GM23338 (cell line): ENCODE data around the gene ACAD8. TPM values are rescaled to one million over a fixed set of nuclear protein-coding genes. Genes with fewer than 3 reads are reported as not detected.

Experiments
- ATAC-seq: fragments of 200-7000 bp; cut with Tn5 transposase; 3 replicates; pipeline ENCODE4 v1.9.1; 2020
- DNase-seq: peaks from one replicate; pipeline ENCODE4 v3.0.0-alpha.2; 2015; ENCODE audit warnings: low spot score
- H2AFZ ChIP-seq: fragments of 200-600 bp; sonication (generic); 2 replicates; pipeline ENCODE4 v1.8.0; 2016; ENCODE audit warnings: antibody characterized with exemption, mild to moderate bottlenecking, moderate library complexity
- H3F3A ChIP-seq: fragments of 200-600 bp; sonication (generic); replicated peaks from 2 replicates; pipeline ENCODE4 v1.8.0; 2017; ENCODE audit warnings: antibody characterized with exemption, mixed run types, low read depth
- H3K27ac ChIP-seq: fragments of 200-600 bp; sonication (generic); 2 replicates; pipeline ENCODE4 v1.6.1; 2016; ENCODE audit warnings: low read depth
- H3K27me3 ChIP-seq: fragments of 200-600 bp; sonication (generic); 2 replicates; pipeline ENCODE4 v1.8.0; 2016; ENCODE audit warnings: mild to moderate bottlenecking, mixed run types, moderate library complexity; ENCODE audit not compliant: insufficient read depth
- H3K36me3 ChIP-seq: fragments of 200-600 bp; sonication (generic); 2 replicates; pipeline ENCODE4 v1.8.0; 2016; ENCODE audit warnings: mild to moderate bottlenecking; ENCODE audit not compliant: insufficient read depth
- H3K4me1 ChIP-seq: fragments of 200-600 bp; sonication (generic); 2 replicates; pipeline ENCODE4 v1.8.0; 2016; ENCODE audit warnings: mild to moderate bottlenecking, moderate library complexity; ENCODE audit not compliant: insufficient read depth
- H3K4me2 ChIP-seq: fragments of 200-600 bp; sonication (generic); 2 replicates; pipeline ENCODE4 v1.7.1; 2017; ENCODE audit warnings: mixed run types
- H3K4me3 ChIP-seq: fragments of 200-600 bp; sonication (generic); 2 replicates; pipeline ENCODE4 v1.6.1; 2016; ENCODE audit warnings: mixed run types
- H3K79me2 ChIP-seq: fragments of 200-600 bp; sonication (generic); replicated peaks from 2 replicates; pipeline ENCODE4 v1.8.0; 2017; ENCODE audit warnings: mild to moderate bottlenecking; ENCODE audit not compliant: insufficient read depth
- H3K9me2 ChIP-seq: fragments of 200-600 bp; sonication (generic); 2 replicates; pipeline ENCODE4 v1.8.0; 2017; ENCODE audit not compliant: insufficient read depth
- H4K20me1 ChIP-seq: fragments of 200-600 bp; sonication (generic); replicated peaks from 2 replicates; pipeline ENCODE4 v1.8.0; 2017; ENCODE audit warnings: mild to moderate bottlenecking; ENCODE audit not compliant: insufficient read depth
- H3K27ac Mint-ChIP-seq: 2 replicates; pipeline ENCODE4 v1.8.0; 2020; ENCODE audit warnings: inconsistent platforms, mild to moderate bottlenecking, moderate library complexity, mixed read lengths
- H3K27me3 Mint-ChIP-seq: 3 replicates; pipeline ENCODE4 v1.8.0; 2022; ENCODE audit warnings: low read depth, mild to moderate bottlenecking, moderate library complexity, mixed read lengths, inconsistent platforms; ENCODE audit not compliant: insufficient read depth, poor library complexity
- H3K36me3 Mint-ChIP-seq: 3 replicates; pipeline ENCODE4 v1.8.0; 2021; ENCODE audit warnings: low read depth, mild to moderate bottlenecking, inconsistent platforms, moderate library complexity, mixed read lengths
- H3K4me1 Mint-ChIP-seq: 3 replicates; pipeline ENCODE4 v1.8.0; 2020; ENCODE audit warnings: mild to moderate bottlenecking, inconsistent platforms, mixed read lengths
- H3K4me3 Mint-ChIP-seq: 3 replicates; pipeline ENCODE4 v1.8.0; 2021; ENCODE audit warnings: moderate library complexity, mild to moderate bottlenecking, inconsistent platforms, mixed read lengths
- H3K9me3 Mint-ChIP-seq: 3 replicates; pipeline ENCODE4 v1.8.0; 2020; ENCODE audit warnings: moderate library complexity, mild to moderate bottlenecking, inconsistent platforms, mixed read lengths
- CREB1 ChIP-seq: fragments of 250-450 bp; sonication (Bioruptor Pico); IDR thresholded peaks from 2 replicates; pipeline ENCODE4 v1.5.0; 2020; ENCODE audit warnings: low read depth, mild to moderate bottlenecking, moderate library complexity
- ETS1 ChIP-seq: IDR thresholded peaks from 2 replicates; pipeline ENCODE4 v1.6.1; 2016; ENCODE audit warnings: antibody characterized with exemption
- EZH2 ChIP-seq: fragments of 200-600 bp; sonication (generic); IDR thresholded peaks from one replicate; pipeline ENCODE4 v1.8.0; 2017; ENCODE audit warnings: antibody characterized with exemption, mild to moderate bottlenecking, low read depth; ENCODE audit not compliant: unreplicated experiment
- EZH2phosphoT487 ChIP-seq: fragments of 200-600 bp; sonication (generic); IDR thresholded peaks from one replicate; pipeline ENCODE4 v1.8.1; 2018; ENCODE audit warnings: antibody characterized with exemption; ENCODE audit not compliant: unreplicated experiment
- NANOG ChIP-seq: IDR thresholded peaks from 2 replicates; pipeline ENCODE4 v1.6.1; 2016; ENCODE audit warnings: antibody characterized with exemption, borderline replicate concordance
- POLR2AphosphoS5 ChIP-seq: IDR thresholded peaks from 2 replicates; pipeline ENCODE4 v1.6.1; 2016; ENCODE audit warnings: antibody characterized with exemption, low read depth
- ZNF114 ChIP-seq: fragments of 250-450 bp; sonication (Bioruptor Pico); IDR thresholded peaks from 2 replicates; pipeline ENCODE4 v1.5.0; 2020; ENCODE audit warnings: mild to moderate bottlenecking, moderate library complexity
- ZNF331 ChIP-seq: fragments of 250-450 bp; sonication (Bioruptor Pico); IDR thresholded peaks from 2 replicates; pipeline ENCODE4 v1.5.0; 2020; ENCODE audit warnings: low read depth, mild to moderate bottlenecking, moderate library complexity
- polyA plus RNA-seq: library from polyadenylated mRNA; unstranded; fragments of >200 nt; fragmentation: Nextera tagmentation; extraction: Ambion mirVana; gene quantifications from 2 replicates; pipeline ENCODE4 v1.2.1, GENCODE V29; 2016
- total RNA-seq: library from RNA; depleted of rRNA; stranded (reverse); fragments of >200 nt; shearing (Covaris generic); gene quantifications from 2 replicates; pipeline ENCODE4 v1.2.3, GENCODE V29; 2014
- TF ChIP-seq, protein P1 (sequence below): fragments of 250-450 bp; sonication (Bioruptor Pico); IDR thresholded peaks from 2 replicates; pipeline ENCODE4 v1.5.0; 2020; ENCODE audit warnings: mild to moderate bottlenecking, moderate library complexity

ACAD8 gene
- total and polyA plus RNA-seq, 2 experiments from 2014 or later = 43.2 to 65.4 TPM

DNA sequence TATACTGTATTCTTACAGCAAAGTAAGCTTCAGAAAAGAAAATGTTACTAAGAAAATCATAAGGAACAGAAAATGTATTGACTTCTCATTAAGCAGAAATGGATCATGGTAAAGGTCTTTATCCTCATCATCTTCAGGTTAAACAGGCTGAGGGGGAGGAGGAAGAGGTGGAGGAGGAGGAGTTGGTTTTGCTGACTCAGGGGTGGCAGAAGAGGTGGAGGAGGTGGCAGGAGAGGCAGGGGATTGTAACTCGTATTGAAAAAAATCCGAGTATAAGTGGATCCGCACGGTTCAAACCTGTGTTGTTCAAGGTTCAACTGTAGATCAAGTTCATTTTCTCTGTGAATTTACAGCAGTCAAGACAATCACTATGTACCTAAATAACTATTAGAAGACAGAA, 35.8 kb downstream of the ACAD8 start (continued):
- TF ChIP-seq, protein P1, sequence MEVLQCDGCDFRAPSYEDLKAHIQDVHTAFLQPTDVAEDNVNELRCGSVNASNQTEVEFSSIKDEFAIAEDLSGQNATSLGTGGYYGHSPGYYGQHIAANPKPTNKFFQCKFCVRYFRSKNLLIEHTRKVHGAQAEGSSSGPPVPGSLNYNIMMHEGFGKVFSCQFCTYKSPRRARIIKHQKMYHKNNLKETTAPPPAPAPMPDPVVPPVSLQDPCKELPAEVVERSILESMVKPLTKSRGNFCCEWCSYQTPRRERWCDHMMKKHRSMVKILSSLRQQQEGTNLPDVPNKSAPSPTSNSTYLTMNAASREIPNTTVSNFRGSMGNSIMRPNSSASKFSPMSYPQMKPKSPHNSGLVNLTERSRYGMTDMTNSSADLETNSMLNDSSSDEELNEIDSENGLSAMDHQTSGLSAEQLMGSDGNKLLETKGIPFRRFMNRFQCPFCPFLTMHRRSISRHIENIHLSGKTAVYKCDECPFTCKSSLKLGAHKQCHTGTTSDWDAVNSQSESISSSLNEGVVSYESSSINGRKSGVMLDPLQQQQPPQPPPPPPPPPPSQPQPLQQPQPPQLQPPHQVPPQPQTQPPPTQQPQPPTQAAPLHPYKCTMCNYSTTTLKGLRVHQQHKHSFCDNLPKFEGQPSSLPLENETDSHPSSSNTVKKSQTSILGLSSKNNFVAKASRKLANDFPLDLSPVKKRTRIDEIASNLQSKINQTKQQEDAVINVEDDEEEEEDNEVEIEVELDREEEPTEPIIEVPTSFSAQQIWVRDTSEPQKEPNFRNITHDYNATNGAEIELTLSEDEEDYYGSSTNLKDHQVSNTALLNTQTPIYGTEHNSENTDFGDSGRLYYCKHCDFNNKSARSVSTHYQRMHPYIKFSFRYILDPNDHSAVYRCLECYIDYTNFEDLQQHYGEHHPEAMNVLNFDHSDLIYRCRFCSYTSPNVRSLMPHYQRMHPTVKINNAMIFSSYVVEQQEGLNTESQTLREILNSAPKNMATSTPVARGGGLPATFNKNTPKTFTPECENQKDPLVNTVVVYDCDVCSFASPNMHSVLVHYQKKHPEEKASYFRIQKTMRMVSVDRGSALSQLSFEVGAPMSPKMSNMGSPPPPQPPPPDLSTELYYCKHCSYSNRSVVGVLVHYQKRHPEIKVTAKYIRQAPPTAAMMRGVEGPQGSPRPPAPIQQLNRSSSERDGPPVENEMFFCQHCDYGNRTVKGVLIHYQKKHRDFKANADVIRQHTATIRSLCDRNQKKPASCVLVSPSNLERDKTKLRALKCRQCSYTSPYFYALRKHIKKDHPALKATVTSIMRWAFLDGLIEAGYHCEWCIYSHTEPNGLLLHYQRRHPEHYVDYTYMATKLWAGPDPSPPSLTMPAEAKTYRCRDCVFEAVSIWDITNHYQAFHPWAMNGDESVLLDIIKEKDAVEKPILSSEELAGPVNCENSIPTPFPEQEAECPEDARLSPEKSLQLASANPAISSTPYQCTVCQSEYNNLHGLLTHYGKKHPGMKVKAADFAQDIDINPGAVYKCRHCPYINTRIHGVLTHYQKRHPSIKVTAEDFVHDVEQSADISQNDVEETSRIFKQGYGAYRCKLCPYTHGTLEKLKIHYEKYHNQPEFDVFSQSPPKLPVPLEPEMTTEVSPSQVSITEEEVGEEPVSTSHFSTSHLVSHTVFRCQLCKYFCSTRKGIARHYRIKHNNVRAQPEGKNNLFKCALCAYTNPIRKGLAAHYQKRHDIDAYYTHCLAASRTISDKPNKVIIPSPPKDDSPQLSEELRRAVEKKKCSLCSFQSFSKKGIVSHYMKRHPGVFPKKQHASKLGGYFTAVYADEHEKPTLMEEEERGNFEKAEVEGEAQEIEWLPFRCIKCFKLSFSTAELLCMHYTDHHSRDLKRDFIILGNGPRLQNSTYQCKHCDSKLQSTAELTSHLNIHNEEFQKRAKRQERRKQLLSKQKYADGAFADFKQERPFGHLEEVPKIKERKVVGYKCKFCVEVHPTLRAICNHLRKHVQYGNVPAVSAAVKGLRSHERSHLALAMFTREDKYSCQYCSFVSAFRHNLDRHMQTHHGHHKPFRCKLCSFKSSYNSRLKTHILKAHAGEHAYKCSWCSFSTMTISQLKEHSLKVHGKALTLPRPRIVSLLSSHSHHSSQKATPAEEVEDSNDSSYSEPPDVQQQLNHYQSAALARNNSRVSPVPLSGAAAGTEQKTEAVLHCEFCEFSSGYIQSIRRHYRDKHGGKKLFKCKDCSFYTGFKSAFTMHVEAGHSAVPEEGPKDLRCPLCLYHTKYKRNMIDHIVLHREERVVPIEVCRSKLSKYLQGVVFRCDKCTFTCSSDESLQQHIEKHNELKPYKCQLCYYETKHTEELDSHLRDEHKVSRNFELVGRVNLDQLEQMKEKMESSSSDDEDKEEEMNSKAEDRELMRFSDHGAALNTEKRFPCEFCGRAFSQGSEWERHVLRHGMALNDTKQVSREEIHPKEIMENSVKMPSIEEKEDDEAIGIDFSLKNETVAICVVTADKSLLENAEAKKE (CRISPR knock-in tag) = no peak
- TF ChIP-seq NANOG = no peak
- no peak for TF ChIP-seq EZH2
- no peak for TF ChIP-seq CREB1 (CRISPR knock-in tag)
- no peak for TF ChIP-seq ETS1
- TF ChIP-seq ZNF331 (CRISPR knock-in tag) = no peak
- no peak for TF ChIP-seq EZH2phosphoT487
- TF ChIP-seq ZNF114 (CRISPR knock-in tag) = no peak

DNA sequence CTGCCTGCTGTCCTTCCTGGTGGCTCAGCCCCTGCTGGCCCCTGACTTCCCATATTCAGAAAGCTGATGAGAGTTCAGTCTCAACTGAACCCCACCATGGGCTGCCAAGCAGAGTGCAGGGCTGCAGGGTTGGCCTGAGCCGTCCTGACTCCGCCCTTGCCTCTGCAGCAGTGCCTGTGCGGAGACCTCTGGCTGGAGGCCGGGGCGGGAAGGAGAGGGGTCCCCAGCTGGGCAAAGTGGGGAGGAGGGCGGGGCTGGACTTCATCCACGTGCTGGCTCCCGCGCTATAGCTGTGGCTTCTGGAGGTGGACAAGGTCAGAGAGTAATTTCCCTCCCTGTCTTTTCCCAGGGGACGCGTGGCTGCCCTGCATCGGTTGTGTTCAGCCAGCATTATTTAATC, 36.4 kb downstream of the ACAD8 start:
- H3K4me1 Mint-ChIP-seq = peaks cover 25% of the 10 kb centered on the region
- H3K27ac Mint-ChIP-seq = peak overlapping the region; percentile 92
- ATAC-seq (peak; percentile 87), DNase-seq (no peak)
- Histone ChIP-seq H3K4me2 (no peak overlapping the region), H3K9me2 (no peaks in the 10 kb centered on the region), H3K79me2 (no peaks in the 10 kb centered on the region), H3K4me3 (no peak overlapping the region), H3K27ac (no peak overlapping the region), H3K36me3 (peaks cover 17% of the 10 kb centered on the region; the same call in 1 of the 2 replicates), H4K20me1 (no peaks in the 10 kb centered on the region), H3F3A (no peaks in the 10 kb centered on the region), H2AFZ (no peak overlapping the region), H3K27me3 (no peaks in the 10 kb centered on the region), H3K4me1 (0 out of 2 replicates have a peak, but pooled peaks cover 6% of the 10 kb centered on the region)
- no peaks in the 10 kb centered on the region for H3K9me3 Mint-ChIP-seq
- peaks cover 70% of the 10 kb centered on the region for H3K36me3 Mint-ChIP-seq
- no peak overlapping the region for H3K4me3 Mint-ChIP-seq
- TF ChIP-seq POLR2AphosphoS5 = no peak
- TF ChIP-seq ZNF331 (CRISPR knock-in tag) = no peak
- TF ChIP-seq NANOG = no peak
- peaks cover 9% of the 10 kb centered on the region for H3K27me3 Mint-ChIP-seq
